IMR-90 (cell line): Measurements from ENCODE around the gene RNF32. TPM values are rescaled to one million over a fixed set of nuclear protein-coding genes. Genes with fewer than 3 reads are reported as not detected.

Experiments
- ATAC-seq: fragments of 200-7000 bp; cut with Tn5 transposase; 2 replicates; pipeline ENCODE4 v1.9.1; 2020; ENCODE audit warnings: low read depth, mild to moderate bottlenecking, moderate library complexity
- BruUV-seq: library from RNA; stranded (reverse); fragments of 400-500 nt; replicated peaks from 2 replicates; lab custom pipeline; 2021; lab: Mats Ljungman, UMichigan
- CTCF ChIA-PET: fragments of 300-600 bp; formaldehyde crosslinking; extraction: SDS; loops from one replicate; lab custom pipeline; 2021; ENCODE audit warnings: antibody characterized with exemption; lab: Yijun Ruan, JAX
- POLR2A ChIA-PET: fragments of 300-600 bp; sonication (Branson Sonifier 250); formaldehyde crosslinking; loops from one replicate; lab custom pipeline; 2022; ENCODE audit warnings: antibody characterized with exemption; ENCODE audit not compliant: unreplicated experiment; lab: Charles Lee
- DNase-seq: peaks from one replicate; pipeline ENCODE4 v3.0.0; 2013
- H2AFZ ChIP-seq: replicated peaks from 2 replicates; pipeline ENCODE3; 2013; ENCODE audit warnings: low read length, mild to moderate bottlenecking; ENCODE audit not compliant: poor library complexity
- H2AK5ac ChIP-seq: 2 replicates; pipeline ENCODE4 v1.6.1; 2013; ENCODE audit warnings: low read depth, low read length, inconsistent platforms
- H2AK9ac ChIP-seq: replicated peaks from 2 replicates; pipeline ENCODE3; 2013; ENCODE audit warnings: mild to moderate bottlenecking, low read depth, low read length, moderate library complexity; ENCODE audit not compliant: poor library complexity
- H2BK120ac ChIP-seq: 2 replicates; pipeline ENCODE4 v1.6.1; 2013; ENCODE audit warnings: low read depth, low read length, inconsistent platforms
- H2BK15ac ChIP-seq: 3 replicates; pipeline ENCODE4 v1.6.1; 2013; ENCODE audit warnings: low read depth, low read length, inconsistent platforms
- H2BK20ac ChIP-seq: 2 replicates; pipeline ENCODE4 v1.6.1; 2013; ENCODE audit warnings: low read depth, mild to moderate bottlenecking, inconsistent platforms, low read length, moderate library complexity
- H2BK5ac ChIP-seq: 2 replicates; pipeline ENCODE4 v1.6.1; 2013; ENCODE audit warnings: mild to moderate bottlenecking, low read depth, low read length, inconsistent platforms; ENCODE audit not compliant: poor library complexity, severe bottlenecking
- H3K14ac ChIP-seq: replicated peaks from 2 replicates; pipeline ENCODE4 v1.6.1; 2013; ENCODE audit warnings: low read depth, low read length, inconsistent platforms
- H3K18ac ChIP-seq: 2 replicates; pipeline ENCODE4 v1.6.1; 2013; ENCODE audit warnings: low read depth, low read length, control low read depth
- H3K23ac ChIP-seq: 2 replicates; pipeline ENCODE4 v1.6.1; 2013; ENCODE audit warnings: low read depth, low read length, inconsistent platforms
- H3K27ac ChIP-seq: 2 replicates; pipeline ENCODE4 v1.5.1; 2013; ENCODE audit warnings: mild to moderate bottlenecking, control low read depth, low read length; ENCODE audit not compliant: insufficient read depth
- H3K27me3 ChIP-seq: 2 replicates; pipeline ENCODE4 v1.6.1; 2013; ENCODE audit warnings: low read length; ENCODE audit not compliant: control insufficient read depth, insufficient read depth
- H3K36me3 ChIP-seq: 2 replicates; pipeline ENCODE4 v1.6.1; 2013; ENCODE audit warnings: low read length, mixed read lengths; ENCODE audit not compliant: control insufficient read depth, insufficient read depth
- H3K4ac ChIP-seq: 2 replicates; pipeline ENCODE4 v1.6.1; 2013; ENCODE audit warnings: low read depth, low read length, inconsistent platforms
- H3K4me1 ChIP-seq: 2 replicates; pipeline ENCODE4 v1.6.1; 2013; ENCODE audit warnings: low read length, mixed read lengths; ENCODE audit not compliant: control insufficient read depth, insufficient read depth
- H3K4me2 ChIP-seq: 2 replicates; pipeline ENCODE4 v1.6.1; 2013; ENCODE audit warnings: low read depth, mild to moderate bottlenecking, control low read depth, low read length, moderate library complexity
- H3K4me3 ChIP-seq: 2 replicates; pipeline ENCODE4 v1.5.1; 2013; ENCODE audit warnings: low read depth, mild to moderate bottlenecking, control low read depth, low read length, moderate library complexity; ENCODE audit not compliant: insufficient read depth
- H3K56ac ChIP-seq: 2 replicates; pipeline ENCODE4 v1.6.1; 2013; ENCODE audit warnings: low read length, inconsistent platforms; ENCODE audit not compliant: insufficient read depth; ENCODE audit errors: extremely low read depth
- H3K79me1 ChIP-seq, 2 experiments: 2 replicates each; pipeline ENCODE4 v1.6.1; 2013; ENCODE audit warnings: low read length in 2 of 2, inconsistent platforms in 1 of 2, low read depth in 1 of 2
- H3K9ac ChIP-seq: 2 replicates; pipeline ENCODE4 v1.6.1; 2013; ENCODE audit warnings: low read depth, low read length, control low read depth
- H3K9me1 ChIP-seq: 2 replicates; pipeline ENCODE4 v1.6.1; 2013; ENCODE audit warnings: low read length, inconsistent platforms; ENCODE audit not compliant: insufficient read depth
- H3K9me3 ChIP-seq: 2 replicates; pipeline ENCODE4 v1.6.1; 2013; ENCODE audit warnings: low read length; ENCODE audit not compliant: control insufficient read depth, insufficient read depth
- H4K20me1 ChIP-seq: 2 replicates; pipeline ENCODE4 v1.6.1; 2013; ENCODE audit warnings: low read length, inconsistent platforms; ENCODE audit not compliant: insufficient read depth
- H4K5ac ChIP-seq: 2 replicates; pipeline ENCODE4 v1.6.1; 2013; ENCODE audit warnings: mild to moderate bottlenecking, low read depth, low read length, control low read depth
- H4K8ac ChIP-seq, 2 experiments: 2 replicates each; pipeline ENCODE4 v1.6.1; 2013; ENCODE audit warnings: low read depth in 2 of 2, low read length in 2 of 2, control low read depth in 1 of 2, inconsistent platforms in 1 of 2
- H4K91ac ChIP-seq: 2 replicates; pipeline ENCODE4 v1.6.1; 2013; ENCODE audit warnings: low read depth, low read length, inconsistent platforms; ENCODE audit not compliant: insufficient read depth
- CEBPB ChIP-seq: IDR thresholded peaks from 2 replicates; pipeline ENCODE4 v1.6.1; 2012; ENCODE audit warnings: low read depth, low read length, improper control_type of control experiment
- RFX5 ChIP-seq: IDR thresholded peaks from 2 replicates; pipeline ENCODE4 v1.8.0; 2012; ENCODE audit warnings: low read depth, mild to moderate bottlenecking, low read length, moderate library complexity
- WGBS, 2 experiments: methylation state at CpG; one replicate each; pipeline versions ENCODE4 v1.1.5 to v1.1.7; 2013; ENCODE audit warnings: missing lambda C conversion rate in 2 of 2; ENCODE audit not compliant: insufficient read length in 1 of 2; ENCODE audit errors: extremely low coverage in 2 of 2; 5-methylcytosine and 5-hydroxymethylcytosine counted together
- dilution Hi-C: fragments of 300-500 bp; cut with HindIII; formaldehyde crosslinking; loops from one replicate; pipeline ENCODE4 v1.14.3; 2018; ENCODE audit warnings: low sequenced_read_pairs; ENCODE audit not compliant: unreplicated experiment
- in situ Hi-C: fragments of 300-500 bp; cut with MboI; formaldehyde crosslinking; loops from 3 replicates; pipeline ENCODE4 v1.14.3; 2019; ENCODE audit warnings: low sequenced_read_pairs, inconsistent platforms, mixed read lengths
- intact Hi-C: fragments of 100-400 bp; cut with micrococcal nuclease; formaldehyde crosslinking; loops from 2 replicates; pipeline ENCODE4 v1.10.0; 2022
- polyA plus RNA-seq, 3 experiments: library from polyadenylated mRNA; depleted of rRNA; stranded (reverse); fragments of >200 nt; gene quantifications; 2 replicates each; pipeline ENCODE4 v1.2.3, GENCODE V29; 2012; ENCODE audit warnings: low replicate concordance in 1 of 3
- total RNA-seq: library from RNA; depleted of rRNA; stranded (reverse); fragments of >200 nt; gene quantifications from 2 replicates; pipeline ENCODE4 v1.2.3, GENCODE V29; 2012

RNF32 gene
- total and polyA plus RNA-seq, 2 of the 4 experiments (the other 2 are of a cell fraction): 0.36 to 0.63 TPM

DNA sequence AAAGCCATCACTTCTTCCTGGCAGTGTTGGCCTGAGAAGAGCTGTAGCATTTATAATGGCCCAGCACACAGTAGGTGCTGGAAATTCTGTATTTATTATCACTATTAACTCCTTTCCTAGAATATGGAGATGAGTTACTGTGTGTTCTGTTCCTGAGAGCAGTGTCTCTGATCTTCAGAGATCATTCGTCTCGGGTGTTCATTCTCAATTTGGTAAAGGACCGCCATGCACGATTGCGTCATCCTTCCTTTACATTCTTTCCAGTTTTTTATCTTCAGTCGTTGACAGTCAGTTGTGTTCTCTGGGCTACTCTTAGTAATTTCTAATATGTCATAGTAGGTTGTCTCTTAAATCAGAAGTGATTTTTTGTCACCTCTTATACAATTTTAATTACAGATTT lies 18.6 kb downstream of the RNF32 start:
- Histone ChIP-seq H2BK20ac (no peak overlapping the region), H4K20me1 (no peaks in the 10 kb centered on the region), H2BK120ac (no peak overlapping the region), H3K79me1 (no peaks in the 10 kb centered on the region), H3K9ac (no peak overlapping the region), H4K8ac (no peak overlapping the region), H2AK9ac (no peak overlapping the region), H3K4me2 (no peak overlapping the region), H3K4ac (no peak overlapping the region), H3K27ac (no peak overlapping the region), H3K56ac (no peak overlapping the region), H2BK15ac (no peak overlapping the region), H3K9me3 (no peaks in the 10 kb centered on the region), H3K9me1 (no peaks in the 10 kb centered on the region), H2AFZ (no peak overlapping the region), H2AK5ac (no peak overlapping the region), H3K14ac (no peak overlapping the region), H2BK5ac (no peak overlapping the region), H3K23ac (no peak overlapping the region), H3K36me3 (no peaks in the 10 kb centered on the region), H4K91ac (no peak overlapping the region), H3K4me3 (no peak overlapping the region), H3K18ac (no peak overlapping the region), H3K4me1 (no peaks in the 10 kb centered on the region), H4K5ac (no peak overlapping the region), H3K27me3 (no peaks in the 10 kb centered on the region)
- no TSS peak for BruUV-seq
- DNase-seq (no peak), ATAC-seq (no peak)
- ChIA-PET CTCF (interaction anchor here (0.8 kb wide), 1 partner anchor 104 kb away, joined by 3 read pairs; no protein-coding TSS in a partner anchor), POLR2A (no interaction called here)
- TF ChIP-seq CEBPB (peak; percentile 87), RFX5 (no peak)
- dilution Hi-C loops (no loop called here), intact Hi-C loops (no loop called here), in situ Hi-C loops (no loop called here)
- WGBS, 2 experiments: no CpG with 5 or more reads among the region's 6 CpGs
